Measurements from ENCODE around the gene HLTF. TPM values are rescaled to one million over a fixed set of nuclear protein-coding genes. Genes with fewer than 3 reads are reported as not detected.

The HLTF gene
- total RNA-seq, 4 donors from 2014 or later: 18.3 to 28.2 (median 23.0) TPM

- Histone ChIP-seq H3K9me3 (no peaks in the 10 kb centered on the region), H3K4me3 (no peak overlapping the region), H3K4me1 (peaks cover 0 to 8% (median 0%) of the 10 kb centered on the region in 3 donors), H3K36me3 (no peaks in the 10 kb centered on the region), H3K27me3 (no peaks in the 10 kb centered on the region), H3K27ac (no peak overlapping the region)
- 100% methylated on average over 1 of the region's 1 CpG; no CpG with 5 or more reads in 1 of the 2 donors for WGBS, 2 donors (ENCODE audit: low coverage in 1 of 2)
- ATAC-seq: no peak
- TF ChIP-seq POLR2AphosphoS5 (IDR thresholded peaks at IDR 0.05): no peak
- TF ChIP-seq EP300 (IDR thresholded peaks at IDR 0.05): no peak
- TF ChIP-seq POLR2A (IDR thresholded peaks at IDR 0.05): no peak
- no peak for TF ChIP-seq CTCF (IDR thresholded peaks at IDR 0.05)
Observed at GRCh38 chr3:149090461-149090860, 4.1 kb upstream of the HLTF start.

- 65 to 83% methylated on average over 3 of the region's 3 CpGs for WGBS, 2 donors (ENCODE audit: low coverage in 1 of 2)
- Histone ChIP-seq H3K36me3 (no peaks in the 10 kb centered on the region), H3K9me3 (no peaks in the 10 kb centered on the region), H3K27ac (no peak overlapping the region), H3K4me3 (no peak overlapping the region), H3K27me3 (no peaks in the 10 kb centered on the region), H3K4me1 (peaks cover 0 to 18% (median 6%) of the 10 kb centered on the region in 3 donors)
- no peak for ATAC-seq
- no peak for TF ChIP-seq EP300 (IDR thresholded peaks at IDR 0.05)
- TF ChIP-seq CTCF (IDR thresholded peaks at IDR 0.05): no peak
- no peak for TF ChIP-seq POLR2A (IDR thresholded peaks at IDR 0.05)
- TF ChIP-seq POLR2AphosphoS5 (IDR thresholded peaks at IDR 0.05): no peak
Observed at GRCh38 chr3:149089395-149089794, 3.1 kb upstream of the HLTF start.

- H3K36me3 ChIP-seq: peaks cover 0 to 1% of the 10 kb centered on the region in 2 donors
- no peak for ATAC-seq
- 67 to 95% methylated on average over 1 to 10 of the region's 15 CpGs for WGBS, 2 donors (ENCODE audit: low coverage in 1 of 2)
Observed at GRCh38 chr3:149087208-149087607, 875 bp upstream of the HLTF start.

GRCh38 chr3:149085828-149086231, 503 bp downstream of the HLTF start:
- WGBS, 2 donors (ENCODE audit: low coverage in 1 of 2): 0% methylated on average over 4 to 5 of the region's 21 CpGs
- Histone ChIP-seq H3K36me3 (peaks cover 0 to 7% of the 10 kb centered on the region in 2 donors), H3K4me3 (peak overlapping the region; percentile 58 to 81), H3K27ac (peak overlapping the region; percentile 1 to 86 (median 82)), H3K27me3 (no peaks in the 10 kb centered on the region), H3K4me1 (peaks cover 0 to 33% (median 6%) of the 10 kb centered on the region in 3 donors), H3K9me3 (no peaks in the 10 kb centered on the region)
- TF ChIP-seq POLR2AphosphoS5 (IDR thresholded peaks at IDR 0.05) (no peak), EP300 (IDR thresholded peaks at IDR 0.05) (no peak), POLR2A (IDR thresholded peaks at IDR 0.05) (no peak)
- ATAC-seq: peak; percentile 11

More at GRCh38 chr3:149087208-149087607, 875 bp upstream of the HLTF start:
- no peak overlapping the region for H3K4me3 ChIP-seq
- no peak for TF ChIP-seq EP300 (IDR thresholded peaks at IDR 0.05)
- no peak for TF ChIP-seq CTCF (IDR thresholded peaks at IDR 0.05)
- no peak for TF ChIP-seq POLR2A (IDR thresholded peaks at IDR 0.05)
- no peak for TF ChIP-seq POLR2AphosphoS5 (IDR thresholded peaks at IDR 0.05)
- H3K27me3 ChIP-seq: no peaks in the 10 kb centered on the region
- H3K27ac ChIP-seq: no peak overlapping the region
- H3K9me3 ChIP-seq: no peaks in the 10 kb centered on the region
- H3K4me1 ChIP-seq: peaks cover 0 to 27% (median 6%) of the 10 kb centered on the region in 3 donors

GRCh38 chr3:149081772-149082171, 4.6 kb downstream of the HLTF start:
- Histone ChIP-seq H3K9me3 (no peaks in the 10 kb centered on the region), H3K27ac (no peak overlapping the region), H3K4me3 (no peak overlapping the region), H3K4me1 (peaks cover 0 to 30% (median 6%) of the 10 kb centered on the region in 3 donors), H3K36me3 (peaks cover 0 to 10% of the 10 kb centered on the region in 2 donors), H3K27me3 (no peaks in the 10 kb centered on the region)
- no peak for ATAC-seq
- WGBS, 2 donors (ENCODE audit: low coverage in 1 of 2): 87 to 100% methylated on average over 1 of the region's 1 CpG
- TF ChIP-seq POLR2AphosphoS5 (IDR thresholded peaks at IDR 0.05) (no peak), CTCF (IDR thresholded peaks at IDR 0.05) (no peak), EP300 (IDR thresholded peaks at IDR 0.05) (no peak), POLR2A (IDR thresholded peaks at IDR 0.05) (no peak)
